DND-41 (cell line): ENCODE data around the gene SCYGR6.

ENCODE experiments used
- CTCF ChIP-seq: IDR thresholded peaks from 2 replicates; pipeline ENCODE4 v1.5.1; 2012; ENCODE audit warnings: borderline replicate concordance, low read length, moderate library complexity, mild to moderate bottlenecking; ENCODE audit not compliant: poor library complexity, severe bottlenecking; ENCODE audit errors: extremely low read depth
- EZH2 ChIP-seq: IDR thresholded peaks from 3 replicates; pipeline ENCODE4 v1.6.1; 2012; ENCODE audit warnings: borderline replicate concordance, low read depth, mild to moderate bottlenecking, moderate library complexity, low read length, inconsistent platforms; ENCODE audit not compliant: severe bottlenecking

- no peak for TF ChIP-seq CTCF
- no peak for TF ChIP-seq EZH2
Observed at GRCh38 chr2:227687189-227687588, 37.4 kb downstream of the SCYGR6 start.
